GM12872 (cell line): ENCODE results near the gene GSG1L.

Experiments
- TF ChIP-seq, protein P1 (sequence below): IDR thresholded peaks from 3 replicates; pipeline ENCODE4 v1.5.1; 2011; ENCODE audit warnings: low read depth, mild to moderate bottlenecking, low read length, moderate library complexity; ENCODE audit not compliant: insufficient read depth

The GSG1L gene

DNA sequence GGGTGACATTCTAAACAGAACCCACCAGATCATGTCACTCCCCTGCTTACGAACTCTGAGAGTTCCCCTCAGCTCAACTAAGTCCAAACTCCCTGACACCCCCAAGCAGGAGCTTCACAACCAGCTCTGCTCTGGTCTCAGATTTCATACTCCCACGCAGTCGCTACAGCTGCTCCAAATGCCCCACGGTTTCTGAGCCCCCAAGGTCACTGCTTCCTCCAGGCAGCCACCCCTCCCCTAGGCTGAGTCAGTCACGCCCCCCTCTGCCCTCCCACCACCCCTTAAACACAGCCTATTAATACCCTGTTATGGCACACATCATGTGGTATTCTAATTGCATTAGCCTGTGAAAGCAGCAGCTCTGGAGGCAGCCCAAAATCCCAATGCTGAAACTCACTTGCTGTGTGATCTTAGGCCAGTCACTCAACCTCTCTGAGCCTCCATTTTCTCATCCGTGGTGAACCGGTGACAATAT lies 51.5 kb downstream of the GSG1L start:
- TF ChIP-seq, protein P1, sequence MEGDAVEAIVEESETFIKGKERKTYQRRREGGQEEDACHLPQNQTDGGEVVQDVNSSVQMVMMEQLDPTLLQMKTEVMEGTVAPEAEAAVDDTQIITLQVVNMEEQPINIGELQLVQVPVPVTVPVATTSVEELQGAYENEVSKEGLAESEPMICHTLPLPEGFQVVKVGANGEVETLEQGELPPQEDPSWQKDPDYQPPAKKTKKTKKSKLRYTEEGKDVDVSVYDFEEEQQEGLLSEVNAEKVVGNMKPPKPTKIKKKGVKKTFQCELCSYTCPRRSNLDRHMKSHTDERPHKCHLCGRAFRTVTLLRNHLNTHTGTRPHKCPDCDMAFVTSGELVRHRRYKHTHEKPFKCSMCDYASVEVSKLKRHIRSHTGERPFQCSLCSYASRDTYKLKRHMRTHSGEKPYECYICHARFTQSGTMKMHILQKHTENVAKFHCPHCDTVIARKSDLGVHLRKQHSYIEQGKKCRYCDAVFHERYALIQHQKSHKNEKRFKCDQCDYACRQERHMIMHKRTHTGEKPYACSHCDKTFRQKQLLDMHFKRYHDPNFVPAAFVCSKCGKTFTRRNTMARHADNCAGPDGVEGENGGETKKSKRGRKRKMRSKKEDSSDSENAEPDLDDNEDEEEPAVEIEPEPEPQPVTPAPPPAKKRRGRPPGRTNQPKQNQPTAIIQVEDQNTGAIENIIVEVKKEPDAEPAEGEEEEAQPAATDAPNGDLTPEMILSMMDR, result no peak

DNA sequence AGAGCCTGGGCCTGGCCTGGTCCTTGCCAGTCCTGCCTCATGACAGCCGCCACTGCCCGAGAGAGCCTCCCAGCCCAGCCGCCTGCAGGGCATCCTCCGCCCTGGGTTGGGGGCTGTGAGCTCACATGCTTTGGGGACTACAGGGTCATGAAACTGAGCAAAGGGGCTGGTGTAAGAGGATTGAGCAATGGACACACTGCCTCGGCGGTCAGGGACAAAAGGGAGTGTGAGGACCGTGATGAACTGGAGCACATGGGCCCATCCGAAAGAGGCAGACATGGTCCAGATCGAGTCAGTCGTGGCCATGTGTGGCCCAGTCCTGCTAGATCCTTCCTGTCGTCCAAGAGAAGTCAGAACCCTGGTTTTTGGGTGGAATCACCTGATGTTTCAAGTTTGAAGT lies 52.3 kb downstream of the GSG1L start:
- TF ChIP-seq, protein P1, result no peak

DNA sequence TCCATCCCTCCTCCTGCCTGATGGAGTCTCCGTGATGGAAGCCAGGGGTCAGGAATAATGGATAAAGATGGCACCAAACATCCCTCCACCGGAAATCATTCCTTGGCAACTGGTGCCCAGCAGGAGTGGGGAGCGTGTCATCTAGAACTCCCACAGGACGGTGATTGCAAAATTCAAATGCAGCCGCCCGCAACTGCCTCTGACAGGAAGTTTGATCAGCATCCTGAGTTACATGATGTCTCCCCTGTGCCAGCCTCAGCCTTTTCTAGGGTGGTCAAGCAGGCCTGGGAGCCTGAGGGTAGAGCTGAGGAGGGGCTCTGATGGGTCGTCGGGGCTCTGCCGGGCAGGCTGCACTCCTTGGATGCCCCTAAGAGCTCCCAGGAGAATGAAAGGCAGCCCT lies 52.8 kb downstream of the GSG1L start:
- TF ChIP-seq, protein P1, result no peak

DNA sequence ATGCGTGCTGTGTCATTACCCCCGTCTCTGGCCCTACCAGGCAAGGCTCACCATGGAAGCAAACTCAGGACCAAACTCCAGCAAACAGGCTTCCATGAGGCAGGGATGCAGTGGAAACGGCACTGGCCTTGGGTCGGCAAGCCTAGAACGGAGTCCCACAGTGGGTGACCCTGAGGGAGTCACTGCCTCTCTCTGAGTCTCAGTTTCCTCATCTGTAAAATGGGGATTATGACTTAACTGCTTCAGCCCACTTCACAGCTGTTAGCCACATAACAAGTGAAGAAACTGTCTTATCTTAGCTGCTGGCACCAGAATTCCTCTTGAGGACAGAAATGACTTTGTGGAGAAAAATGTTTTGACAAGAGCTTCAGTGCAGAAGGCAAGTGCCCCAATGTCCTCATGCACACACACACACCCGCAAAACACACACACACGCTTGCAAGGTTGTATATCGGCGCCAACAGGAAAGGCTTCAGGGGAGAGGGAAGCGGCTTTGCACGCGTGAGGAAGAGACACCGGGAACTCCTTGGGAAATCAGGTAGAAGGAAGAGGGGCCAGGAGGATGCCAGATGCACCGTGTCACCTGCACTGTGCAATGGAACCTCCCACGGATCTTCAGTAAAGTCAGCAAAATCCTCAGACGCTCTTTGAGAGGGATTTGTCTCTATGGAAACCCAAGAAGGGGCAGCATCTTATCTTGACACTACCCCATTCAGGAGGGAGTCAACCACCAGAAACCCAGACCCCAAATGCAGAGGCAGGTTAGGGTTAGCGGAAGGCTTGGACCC lies 53.7 kb downstream of the GSG1L start:
- TF ChIP-seq, protein P1, result no peak

DNA sequence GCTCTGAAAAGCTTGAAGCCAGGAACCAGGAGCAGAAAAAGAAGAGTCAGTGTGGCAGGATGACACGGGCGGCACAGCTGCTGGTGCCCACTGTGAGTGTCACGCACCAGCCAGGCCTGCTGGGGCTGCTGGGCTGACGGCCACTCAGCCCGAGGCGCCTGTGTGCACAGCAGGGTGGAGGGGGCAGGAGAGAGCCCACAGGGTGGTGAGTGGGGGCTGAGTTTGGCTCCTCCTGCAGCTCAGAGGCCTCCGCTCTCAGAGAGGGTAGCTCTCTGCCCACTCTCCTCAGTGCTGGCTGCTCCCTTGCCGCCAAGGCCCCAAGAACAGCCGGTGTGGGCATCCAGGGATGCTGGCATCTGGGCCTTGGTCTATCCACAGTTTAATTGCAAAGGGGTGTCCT lies 59.6 kb downstream of the GSG1L start:
- TF ChIP-seq, protein P1, result no peak

DNA sequence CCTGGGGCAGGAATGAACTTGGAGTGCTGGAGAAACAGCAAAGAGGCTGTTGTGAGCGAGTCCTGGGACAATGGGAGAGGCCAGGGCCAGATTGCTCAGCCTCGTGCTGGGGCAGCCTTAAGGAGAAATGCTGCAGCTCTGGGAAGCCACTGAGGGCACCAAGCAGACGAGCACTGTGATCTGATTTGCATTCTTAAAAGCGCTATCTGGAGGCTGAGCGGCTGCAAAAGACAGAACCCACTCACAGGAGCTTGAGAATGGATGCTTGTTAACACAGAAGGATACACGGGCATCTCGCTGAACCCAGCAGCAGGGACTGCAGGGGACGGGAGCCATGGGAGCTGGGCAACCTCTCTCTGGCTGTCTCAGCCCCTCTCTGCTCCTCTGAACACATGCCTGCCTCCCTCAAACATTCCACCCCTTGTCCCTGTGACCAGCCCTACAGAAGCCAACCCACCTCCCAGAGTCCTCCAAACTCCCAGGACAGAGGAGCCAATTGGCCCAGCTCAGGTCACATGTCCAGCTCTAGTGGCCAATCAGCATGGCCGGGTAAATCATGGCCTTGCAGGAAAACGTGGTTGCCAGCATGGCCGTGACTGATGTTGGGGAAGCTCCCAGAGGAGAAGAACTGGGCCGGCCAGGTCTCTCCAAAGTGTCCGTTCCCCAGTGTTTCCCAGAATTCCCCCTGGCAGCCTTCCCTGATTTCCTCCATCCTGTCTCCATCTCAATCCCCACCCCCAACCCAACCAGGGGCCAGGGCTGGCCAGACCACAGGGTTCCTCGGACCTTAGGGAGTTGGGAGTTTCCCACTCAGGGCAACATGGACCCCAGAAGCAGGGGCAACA lies 60.3 kb downstream of the GSG1L start:
- TF ChIP-seq, protein P1, result no peak

DNA sequence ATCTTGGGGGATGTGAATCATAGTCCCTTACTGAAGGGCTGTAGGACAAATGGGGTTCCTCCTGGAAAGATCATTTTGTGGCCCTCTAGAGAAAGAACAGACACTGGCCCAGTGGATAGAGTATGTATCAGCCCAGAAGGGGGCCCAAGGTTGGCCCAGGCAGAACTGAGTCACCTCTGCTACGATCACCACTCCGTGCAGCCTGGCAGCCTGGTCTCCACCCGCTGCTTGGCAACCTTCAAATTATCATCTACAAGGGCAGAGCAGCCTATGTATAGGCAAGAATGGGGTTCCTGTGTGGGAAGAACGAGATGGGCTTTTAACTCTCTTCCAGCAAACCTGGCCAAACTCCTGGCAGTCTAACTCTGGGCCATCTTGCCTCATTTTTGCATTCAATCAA lies 61.9 kb downstream of the GSG1L start:
- TF ChIP-seq, protein P1, result no peak
